ENCODE measurements around the gene NPTN.
A peak's percentile ranks its signal among the peaks of the same experiment; 100 is the strongest.

NPTN gene

GRCh38 chr15:73633111-73633990 is at the start of gene NPTN:
NPTN (minus strand) TSS chr15:73633389; CDS start chr15:73633215, 174 bp downstream.
- DNase-seq (ENCODE audit: low spot score), result peak; percentile 96

GRCh38 chr15:73682600-73683090 is 49.5 kb upstream of the NPTN start:
- no peak for DNase-seq (ENCODE audit: low spot score)

- DNase-seq (ENCODE audit: low spot score), result no peak
These were observed 48.8 kb upstream of the NPTN start for GRCh38 chr15:73681856-73682599.

- no peak for DNase-seq (ENCODE audit: low spot score)
These were observed 47.9 kb upstream of the NPTN start for GRCh38 chr15:73681063-73681462.

- no peak for DNase-seq (ENCODE audit: low spot score)
These were observed 47.4 kb upstream of the NPTN start for GRCh38 chr15:73680549-73680948.

GRCh38 chr15:73679964-73680363 is 46.8 kb upstream of the NPTN start:
- no peak for DNase-seq (ENCODE audit: low spot score)

GRCh38 chr15:73679180-73679579 is 46.0 kb upstream of the NPTN start:
- DNase-seq (ENCODE audit: low spot score), result no peak

- DNase-seq (ENCODE audit: low spot score), result no peak
These were observed 45.3 kb upstream of the NPTN start for GRCh38 chr15:73678498-73678897.

GRCh38 chr15:73677733-73678132 is 44.5 kb upstream of the NPTN start:
- no peak for DNase-seq (ENCODE audit: low spot score)

GRCh38 chr15:73677146-73677607 is 44.0 kb upstream of the NPTN start:
- DNase-seq (ENCODE audit: low spot score), result peak; percentile 55

GRCh38 chr15:73674587-73674986 is 41.4 kb upstream of the NPTN start:
- no peak for DNase-seq (ENCODE audit: low spot score)

GRCh38 chr15:73660455-73660854 is 27.3 kb upstream of the NPTN start:
- DNase-seq (ENCODE audit: low spot score), result no peak

- DNase-seq (ENCODE audit: low spot score), result no peak
These were observed 25.5 kb upstream of the NPTN start for GRCh38 chr15:73658645-73659044.

GRCh38 chr15:73655724-73656123 is 22.5 kb upstream of the NPTN start:
- no peak for DNase-seq (ENCODE audit: low spot score)

- no peak for DNase-seq (ENCODE audit: low spot score)
These were observed 21.5 kb upstream of the NPTN start for GRCh38 chr15:73654659-73655058.

- DNase-seq (ENCODE audit: low spot score), result no peak
These were observed 17.4 kb upstream of the NPTN start for GRCh38 chr15:73650416-73651126.

- DNase-seq (ENCODE audit: low spot score), result no peak
These were observed 14.8 kb upstream of the NPTN start for GRCh38 chr15:73648014-73648295.

GRCh38 chr15:73647259-73648013 is 14.2 kb upstream of the NPTN start:
- no peak for DNase-seq (ENCODE audit: low spot score)

- peak; percentile 87 for DNase-seq (ENCODE audit: low spot score)
These were observed 6.3 kb upstream of the NPTN start for GRCh38 chr15:73639464-73639863.

GRCh38 chr15:73637527-73637926 is 4.3 kb upstream of the NPTN start:
- no peak for DNase-seq (ENCODE audit: low spot score)

- DNase-seq (ENCODE audit: low spot score), result peak; percentile 85
These were observed 854 bp upstream of the NPTN start for GRCh38 chr15:73633991-73634495.

- no peak for DNase-seq (ENCODE audit: low spot score)
These were observed 525 bp downstream of the NPTN start for GRCh38 chr15:73632670-73633058.

Data from SW480 (cell line).